Measurements from ENCODE around the gene DOCK1.
"Not testable (repeated sequence)": the region's sequence is repeated elsewhere in the genome, so short reads cannot be mapped to it uniquely, and the experiment has no call there.

DOCK1 gene

GRCh38 chr10:126926568-126926967, 21.3 kb downstream of the DOCK1 start:
- DNase-seq, result no peak

GRCh38 chr10:126927799-126928198, 22.6 kb downstream of the DOCK1 start:
- DNase-seq, result no peak

DNA sequence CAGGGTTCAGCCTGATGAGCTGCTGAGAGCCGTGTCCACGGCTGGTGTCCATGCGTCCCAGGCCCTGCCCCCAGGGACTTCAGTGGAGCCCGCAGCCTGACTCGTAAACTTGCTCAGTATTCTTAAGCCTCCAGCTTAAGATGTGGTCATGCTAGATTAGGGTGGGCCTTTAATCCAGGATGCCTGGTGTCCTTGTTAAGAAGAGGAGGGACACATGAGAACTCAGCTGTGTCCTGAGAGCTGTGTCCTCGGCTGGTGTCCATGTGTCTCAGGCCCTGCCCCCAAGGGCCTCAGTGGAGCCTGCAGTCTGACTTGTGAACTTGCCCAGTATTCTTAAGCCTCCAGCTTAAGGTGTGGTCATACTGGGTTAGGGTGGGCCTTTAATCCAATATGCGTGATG, 23.0 kb downstream of the DOCK1 start:
- no peak for DNase-seq

- DNase-seq, result no peak
Observed at GRCh38 chr10:126929391-126929790, 24.2 kb downstream of the DOCK1 start.

DNA sequence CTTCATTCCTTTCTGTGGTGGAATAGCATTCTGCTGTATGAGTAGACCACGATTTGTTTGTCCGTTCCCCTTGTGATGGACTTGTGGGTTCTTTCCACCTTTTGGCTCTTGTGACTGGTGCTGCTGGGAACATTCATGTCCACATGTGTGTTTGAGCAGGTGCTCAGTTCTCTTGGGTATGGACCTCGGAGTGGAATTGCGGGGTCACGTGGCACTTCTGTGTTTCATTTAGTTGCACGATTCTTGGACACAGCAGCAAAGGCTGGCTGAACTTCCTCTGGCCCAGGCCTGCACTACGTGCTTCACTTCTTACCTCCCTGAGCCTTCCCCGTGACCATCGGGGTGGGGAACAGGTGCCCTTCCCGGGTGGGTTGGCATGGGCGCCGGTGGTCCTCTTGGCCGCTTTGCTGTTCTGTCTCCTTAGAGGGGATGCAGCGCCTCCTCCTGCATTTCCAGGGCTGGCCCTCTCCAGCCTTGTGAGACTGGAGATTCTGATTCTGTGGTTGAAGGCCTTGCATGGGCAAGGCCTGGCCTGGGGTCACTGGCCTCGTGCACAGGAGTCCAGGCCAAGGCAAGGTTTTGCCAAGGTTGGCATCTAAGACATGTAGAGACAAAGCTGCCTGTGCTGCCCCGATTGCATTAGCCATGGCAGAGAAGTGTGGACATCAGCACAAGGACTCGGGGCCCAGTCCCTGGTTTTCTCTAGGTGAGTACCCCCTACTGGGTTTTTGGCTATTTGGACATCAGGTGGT, 25.1 kb downstream of the DOCK1 start:
- no peak for DNase-seq

GRCh38 chr10:126930883-126931503, 25.8 kb downstream of the DOCK1 start:
- no peak for DNase-seq

GRCh38 chr10:126931544-126931943, 26.3 kb downstream of the DOCK1 start:
- DNase-seq, result no peak

DNA sequence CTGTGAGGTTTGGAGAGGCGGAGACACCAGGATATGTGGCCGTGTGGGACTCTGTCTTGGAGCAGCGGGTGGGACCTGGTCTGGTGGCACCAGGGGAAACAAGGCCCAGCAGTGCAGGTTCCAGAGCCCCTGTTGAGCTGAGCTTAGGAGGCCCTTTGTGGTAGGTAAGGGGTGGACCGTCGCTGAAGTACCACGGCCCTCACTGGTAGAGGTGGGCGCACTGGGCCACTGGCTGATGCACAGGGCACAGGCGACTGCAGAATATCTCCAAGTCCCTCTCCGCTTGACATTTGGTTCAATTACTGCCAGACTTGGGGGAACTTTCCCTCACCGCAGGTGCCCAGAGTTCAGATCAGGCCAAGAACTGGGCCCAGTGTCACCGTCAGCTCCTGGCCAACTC, 27.3 kb downstream of the DOCK1 start:
- no peak for DNase-seq

DNA sequence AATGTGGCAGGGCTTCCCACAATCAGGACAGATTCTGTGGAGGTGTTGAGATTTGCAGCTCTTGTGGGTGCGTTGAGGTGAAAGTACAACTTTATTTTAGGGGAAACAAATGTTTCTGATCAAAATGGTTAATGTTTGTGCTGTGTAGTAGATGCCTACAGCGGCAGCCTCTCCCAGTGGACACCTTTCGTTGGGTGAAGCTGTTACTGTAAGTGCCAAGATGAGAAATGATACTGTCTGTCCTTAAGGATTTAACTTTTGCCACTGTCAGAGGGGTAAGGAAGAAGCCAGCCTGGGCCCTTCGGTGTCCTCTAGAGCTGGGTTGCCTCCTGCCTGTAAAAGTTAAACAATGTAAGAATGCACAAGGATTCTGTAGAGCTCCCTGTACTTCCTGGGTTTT, 27.9 kb downstream of the DOCK1 start:
- DNase-seq, result no peak

- DNase-seq, result no peak
Observed at GRCh38 chr10:126935263-126935946, 30.2 kb downstream of the DOCK1 start.

DNA sequence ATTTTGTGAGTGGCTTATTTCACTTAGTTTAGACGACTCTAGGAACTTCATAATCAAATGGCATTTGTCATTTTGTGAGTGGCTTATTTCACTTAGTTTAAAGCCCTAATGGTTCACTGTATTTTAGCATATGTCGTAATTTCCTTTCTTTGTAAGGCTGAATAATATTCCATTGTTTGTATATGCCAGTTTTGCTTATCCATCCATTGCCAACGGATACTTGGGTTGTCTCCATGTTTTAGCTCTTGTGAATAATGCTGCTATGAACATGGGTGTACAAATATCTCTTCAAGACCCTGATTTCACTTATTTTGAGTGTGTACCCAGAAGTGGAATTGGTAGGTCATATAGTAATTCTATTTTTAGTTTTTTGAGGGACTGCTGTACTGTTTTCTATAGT, 31.8 kb downstream of the DOCK1 start:
- DNase-seq, result no peak

GRCh38 chr10:126938121-126938520, 32.9 kb downstream of the DOCK1 start:
- not testable (repeated sequence) for DNase-seq

DNA sequence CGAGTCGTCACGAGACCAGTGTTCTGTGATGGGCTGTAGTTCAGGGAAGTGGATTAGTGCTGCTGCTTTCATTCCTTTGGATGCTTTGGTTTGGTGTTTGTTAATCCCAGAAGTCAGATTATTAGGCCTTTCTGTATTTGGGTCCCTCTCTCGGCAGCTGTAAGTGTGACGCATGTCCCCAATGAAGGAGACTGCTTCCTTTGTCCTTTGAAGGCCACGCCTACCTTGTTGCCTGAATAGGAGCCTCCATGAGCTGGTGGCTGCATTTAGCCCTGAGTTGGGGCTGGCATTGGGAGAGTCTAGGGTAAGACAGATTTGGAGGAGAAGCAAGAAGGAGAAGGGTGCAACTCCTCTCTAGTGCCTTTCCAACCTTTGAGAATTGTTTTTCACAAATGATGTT, 34.5 kb downstream of the DOCK1 start:
- DNase-seq, result no peak

- no peak for DNase-seq
Observed at GRCh38 chr10:126940670-126941310, 35.6 kb downstream of the DOCK1 start.

GRCh38 chr10:126944191-126944590, 39.0 kb downstream of the DOCK1 start:
- DNase-seq, result no peak

- DNase-seq, result no peak
Observed at GRCh38 chr10:126945351-126946030, 40.3 kb downstream of the DOCK1 start.

DNA sequence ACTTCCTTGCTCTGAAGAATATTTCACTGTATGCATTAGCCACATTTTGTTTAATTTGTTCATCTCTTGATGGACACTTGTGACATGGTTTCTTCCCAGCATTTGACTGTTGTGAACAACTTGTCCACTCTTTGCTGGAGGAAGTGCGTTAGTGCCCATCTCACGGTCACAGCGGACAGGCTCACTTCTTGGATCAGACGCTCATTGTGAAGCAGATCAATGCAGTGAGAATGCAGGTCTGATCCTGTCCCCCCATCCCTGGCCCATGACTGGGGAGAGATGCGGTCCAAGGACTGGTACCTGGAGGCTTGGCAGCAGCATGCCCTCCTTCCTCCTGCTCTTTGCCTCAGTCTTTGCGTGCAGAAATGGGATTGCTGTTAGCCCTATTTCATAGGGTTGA, 41.5 kb downstream of the DOCK1 start:
- DNase-seq, result no peak

DNA sequence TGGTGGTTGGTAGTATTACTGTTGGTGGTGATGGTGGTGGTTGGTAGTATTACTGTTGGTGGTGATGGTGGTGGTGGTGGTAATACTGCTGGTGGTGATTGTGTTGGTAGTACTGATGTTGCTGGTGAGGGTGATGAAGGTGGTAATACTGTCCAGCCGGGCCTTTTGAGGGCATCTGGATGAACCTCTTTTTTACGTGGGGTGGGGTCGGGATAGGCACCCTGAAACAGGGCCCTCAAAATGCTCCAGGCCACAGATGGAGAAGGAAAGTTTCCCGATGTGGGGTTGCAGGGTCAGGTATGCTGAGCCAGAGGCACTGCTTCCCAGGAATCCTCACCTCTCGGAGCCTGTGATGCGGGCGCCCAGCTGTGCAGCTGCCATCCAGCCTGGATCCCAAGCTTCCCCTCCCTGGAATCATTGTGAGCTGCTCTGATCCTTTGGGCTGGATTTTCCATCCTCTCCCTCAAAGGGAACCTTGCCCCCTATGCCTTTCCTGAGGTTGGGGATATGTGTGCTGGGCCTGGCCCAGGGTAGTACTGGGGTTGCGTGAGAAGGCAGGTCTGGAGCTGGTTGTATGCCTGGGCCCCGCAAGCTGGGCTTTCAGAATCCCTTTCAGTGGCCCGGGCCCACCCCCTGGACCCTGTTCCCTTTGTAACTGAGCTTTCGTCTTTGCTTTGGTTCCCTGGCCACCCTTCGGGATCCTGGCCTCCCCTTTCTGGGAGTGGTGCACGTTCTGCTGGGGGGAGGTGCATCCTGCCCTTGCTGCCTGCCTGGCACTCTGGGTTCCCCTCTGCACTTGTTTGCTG, 43.3 kb downstream of the DOCK1 start:
- no peak for DNase-seq

GRCh38 chr10:126949161-126949503, 43.9 kb downstream of the DOCK1 start:
- DNase-seq, result no peak

- no peak for DNase-seq
Observed at GRCh38 chr10:126950401-126951105, 45.3 kb downstream of the DOCK1 start.

DNA sequence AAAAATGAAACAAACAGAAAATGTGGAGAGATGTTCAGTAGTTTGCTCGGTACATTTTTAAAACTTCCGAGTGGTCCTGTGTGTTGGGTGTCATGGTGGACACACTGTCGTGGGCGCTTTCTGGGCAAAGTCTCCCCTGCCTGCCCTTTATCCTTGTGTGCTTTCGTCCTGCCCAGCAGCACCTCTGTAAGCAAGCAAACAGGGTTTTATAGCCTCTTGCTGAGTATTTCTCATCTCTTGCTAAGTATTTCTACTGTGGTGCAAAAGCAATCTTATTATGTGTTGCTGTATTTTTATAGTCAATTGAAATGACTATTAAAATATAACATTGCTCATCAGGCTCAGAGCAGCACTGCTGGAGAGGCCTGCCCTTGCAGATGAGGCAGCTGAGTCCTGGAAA, 48.7 kb downstream of the DOCK1 start:
- no peak for DNase-seq

DNA sequence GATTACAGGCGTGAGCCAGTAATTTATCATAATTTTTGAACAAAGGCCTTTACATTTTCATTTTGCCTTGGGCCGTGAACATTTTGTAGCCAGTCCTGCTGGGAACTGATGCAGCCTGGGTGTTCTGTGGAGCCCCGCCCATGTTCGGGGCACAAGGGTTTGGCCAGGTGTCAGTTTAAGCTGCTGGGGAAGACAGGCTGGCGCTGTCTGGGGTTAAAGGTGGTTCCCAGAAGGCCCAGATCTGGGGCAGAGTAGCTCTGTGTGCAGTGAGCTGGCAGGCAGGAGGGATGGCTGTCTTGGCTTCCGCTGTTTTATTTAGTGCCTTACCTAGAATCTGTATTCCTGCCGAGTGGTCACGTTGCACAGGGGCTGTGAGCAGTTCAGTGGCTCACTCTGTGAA, 50.2 kb downstream of the DOCK1 start:
- DNase-seq, result no peak
